Smooth muscle cell (in vitro differentiated cells): ENCODE data around the gene PPP1R15B. TPM values are rescaled to one million over a fixed set of nuclear protein-coding genes. Genes with fewer than 3 reads are reported as not detected.

Experiments used
- DNase-seq: peaks from one replicate; lab custom pipeline; 2025; ENCODE audit not compliant: unreplicated experiment; lab: John Stamatoyannopoulos, UW
- H2AFZ ChIP-seq: fragments of 200-600 bp; sonication (generic); 2 replicates; pipeline ENCODE4 v1.6.0; 2016; ENCODE audit warnings: antibody characterized with exemption, low read depth, mild to moderate bottlenecking
- H3F3A ChIP-seq: fragments of 200-600 bp; sonication (generic); 2 replicates; pipeline ENCODE4 v1.6.0; 2017; ENCODE audit warnings: antibody characterized with exemption, low read depth
- H3K27ac ChIP-seq: fragments of 200-600 bp; sonication (generic); 2 replicates; pipeline ENCODE4 v1.5.1; 2016; ENCODE audit warnings: low read depth, mild to moderate bottlenecking
- H3K27me3 ChIP-seq: fragments of 200-600 bp; sonication (generic); 2 replicates; pipeline ENCODE4 v1.6.1; 2016; ENCODE audit warnings: low read depth, mild to moderate bottlenecking
- H3K36me3 ChIP-seq: fragments of 200-600 bp; sonication (generic); 2 replicates; pipeline ENCODE4 v1.5.1; 2016; ENCODE audit warnings: low read depth
- H3K4me1 ChIP-seq: fragments of 200-600 bp; sonication (generic); 2 replicates; pipeline ENCODE4 v1.5.1; 2016; ENCODE audit warnings: low read depth
- H3K4me2 ChIP-seq: fragments of 200-600 bp; sonication (generic); 2 replicates; pipeline ENCODE4 v1.6.0; 2016; ENCODE audit warnings: mild to moderate bottlenecking
- H3K4me3 ChIP-seq: fragments of 200-600 bp; sonication (generic); 2 replicates; pipeline ENCODE4 v1.5.1; 2016; ENCODE audit warnings: mild to moderate bottlenecking
- H3K79me2 ChIP-seq: fragments of 200-600 bp; sonication (generic); 2 replicates; pipeline ENCODE4 v1.6.0; 2016; ENCODE audit warnings: low read depth, mild to moderate bottlenecking
- H3K9ac ChIP-seq: fragments of 200-600 bp; sonication (generic); 2 replicates; pipeline ENCODE4 v1.6.0; 2016; ENCODE audit warnings: low read depth
- H3K9me3 ChIP-seq: fragments of 200-600 bp; sonication (generic); replicated peaks from 2 replicates; pipeline ENCODE4 v1.5.1; 2016; ENCODE audit warnings: low read depth
- H4K20me1 ChIP-seq: fragments of 200-600 bp; sonication (generic); 2 replicates; pipeline ENCODE4 v1.6.0; 2016; ENCODE audit warnings: low read depth
- CTCF ChIP-seq: fragments of 200-600 bp; sonication (generic); IDR thresholded peaks from 2 replicates; pipeline ENCODE4 v1.5.1; 2017; ENCODE audit warnings: borderline replicate concordance, mild to moderate bottlenecking, antibody characterized with exemption; ENCODE audit not compliant: insufficient read depth, poor library complexity, severe bottlenecking
- WGBS: methylation state at CpG from one replicate; pipeline ENCODE4 v1.1.7; 2016; ENCODE audit warnings: low lambda C conversion rate; 5-methylcytosine and 5-hydroxymethylcytosine counted together
- polyA plus RNA-seq: library from polyadenylated mRNA; unstranded; fragments of >200 nt; fragmentation: Nextera tagmentation; extraction: Ambion mirVana; gene quantifications from 2 replicates; pipeline ENCODE4 v1.2.1, GENCODE V29; 2016
- total RNA-seq: library from RNA; depleted of rRNA; stranded (reverse); fragments of >200 nt; gene quantifications from 2 replicates; pipeline ENCODE4 v1.2.3, GENCODE V29; 2014

The PPP1R15B gene
- total and polyA plus RNA-seq, 2 experiments from 2014 or later: 24.1 to 74.8 TPM

GRCh38 chr1:204421441-204421840 lies 9.8 kb upstream of the PPP1R15B start:
- Histone ChIP-seq H3K4me2 (no peak overlapping the region), H3K27me3 (no peaks in the 10 kb centered on the region), H3K4me1 (no peaks in the 10 kb centered on the region), H2AFZ (no peak overlapping the region), H3F3A (peaks cover 23% of the 10 kb centered on the region), H3K36me3 (no peaks in the 10 kb centered on the region), H3K9ac (no peak overlapping the region), H3K9me3 (no peaks in the 10 kb centered on the region), H4K20me1 (no peaks in the 10 kb centered on the region), H3K27ac (no peak overlapping the region), H3K79me2 (no peaks in the 10 kb centered on the region), H3K4me3 (no peak overlapping the region)
- DNase-seq: no peak
- TF ChIP-seq CTCF: no peak
- WGBS: 100% methylated on average over 1 of the region's 1 CpG

GRCh38 chr1:204420039-204421004 lies 8.7 kb upstream of the PPP1R15B start:
- DNase-seq: no peak
- no peak overlapping the region for H3K9ac ChIP-seq
- peaks cover 14% of the 10 kb centered on the region for H3F3A ChIP-seq
- H3K27me3 ChIP-seq: no peaks in the 10 kb centered on the region
- H3K4me3 ChIP-seq: no peak overlapping the region
- WGBS: 75% methylated on average over 7 of the region's 7 CpGs
- no peaks in the 10 kb centered on the region for H4K20me1 ChIP-seq
- H3K79me2 ChIP-seq: no peaks in the 10 kb centered on the region
- H3K4me1 ChIP-seq: no peaks in the 10 kb centered on the region
- no peak overlapping the region for H2AFZ ChIP-seq
- no peak overlapping the region for H3K4me2 ChIP-seq
- no peak for TF ChIP-seq CTCF
- H3K27ac ChIP-seq: no peak overlapping the region
- no peaks in the 10 kb centered on the region for H3K36me3 ChIP-seq
- H3K9me3 ChIP-seq: no peaks in the 10 kb centered on the region

DNA sequence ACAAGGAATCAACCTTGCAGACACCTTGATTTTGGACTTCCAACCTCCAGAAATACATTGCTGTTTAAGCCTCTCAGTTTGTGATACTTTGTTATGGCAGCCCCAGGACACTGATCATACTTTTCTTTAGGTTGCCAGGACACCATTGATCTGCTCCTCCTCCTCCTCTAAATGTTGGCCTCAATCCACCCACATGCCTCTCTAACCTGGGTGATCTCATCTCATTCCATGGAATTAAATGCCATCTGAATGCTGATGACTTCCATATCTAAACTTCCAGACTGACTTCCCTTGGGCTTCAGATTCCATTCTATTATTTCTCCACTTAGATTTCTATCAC lies 7.4 kb upstream of the PPP1R15B start:
- Histone ChIP-seq H3K27me3 (no peaks in the 10 kb centered on the region), H3K4me1 (no peaks in the 10 kb centered on the region), H3K79me2 (no peaks in the 10 kb centered on the region), H3K4me2 (peak overlapping the region; percentile 47), H3K9me3 (no peaks in the 10 kb centered on the region), H3K27ac (peak overlapping the region; percentile 99), H3F3A (peaks cover 12% of the 10 kb centered on the region), H3K4me3 (no peak overlapping the region), H2AFZ (no peak overlapping the region), H4K20me1 (no peaks in the 10 kb centered on the region), H3K9ac (peak overlapping the region; percentile 18), H3K36me3 (no peaks in the 10 kb centered on the region)
- DNase-seq: no peak
- no peak for TF ChIP-seq CTCF
